T-helper 1 cell (primary cell): ENCODE data around the gene SMARCC1.

Experiments used
- DNase-seq, 5 donors: peaks; one replicate each; pipeline ENCODE4 v3.0.0-alpha.2; 2012 to 2020

Gene SMARCC1

DNA sequence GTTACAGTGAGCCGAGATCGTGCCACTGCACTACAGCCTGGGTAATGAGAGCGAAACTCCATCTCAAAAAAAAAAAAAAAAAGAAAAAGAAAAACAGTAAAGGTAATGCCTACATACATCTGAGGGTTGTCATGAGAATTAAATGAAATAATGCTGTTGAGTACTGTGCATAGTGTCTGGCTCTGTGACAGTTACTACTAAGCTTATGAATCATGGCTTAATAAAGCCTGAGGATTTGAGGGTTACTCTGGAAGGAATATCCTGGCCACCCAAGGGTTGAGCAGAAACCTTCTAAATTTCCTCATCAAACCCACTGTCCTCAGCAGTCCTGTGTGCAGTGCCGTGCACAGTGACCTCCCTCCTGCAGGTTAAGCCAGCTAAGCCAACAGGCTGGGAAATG, 241.4 kb downstream of the SMARCC1 start:
- no peak for DNase-seq

DNA sequence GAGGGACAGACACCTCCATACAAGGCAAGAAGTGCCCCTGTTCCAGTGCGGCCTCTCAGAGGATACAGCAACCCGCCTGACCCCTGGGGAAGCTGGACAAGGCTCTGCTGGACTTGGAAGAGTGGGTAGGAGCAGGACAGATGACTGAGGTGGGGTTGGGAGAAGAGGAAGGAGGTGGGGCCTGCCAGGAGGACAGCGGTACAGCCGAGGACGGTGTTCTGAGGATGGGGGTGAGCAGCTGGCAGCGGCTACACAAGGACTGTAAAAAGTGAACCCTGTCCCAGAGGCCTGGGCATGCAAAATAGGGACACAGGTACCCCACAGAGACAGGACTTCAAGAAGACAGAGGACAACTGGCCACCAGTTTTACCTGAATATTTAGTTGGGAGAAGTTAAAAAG, 244.7 kb downstream of the SMARCC1 start:
- no peak for DNase-seq

DNA sequence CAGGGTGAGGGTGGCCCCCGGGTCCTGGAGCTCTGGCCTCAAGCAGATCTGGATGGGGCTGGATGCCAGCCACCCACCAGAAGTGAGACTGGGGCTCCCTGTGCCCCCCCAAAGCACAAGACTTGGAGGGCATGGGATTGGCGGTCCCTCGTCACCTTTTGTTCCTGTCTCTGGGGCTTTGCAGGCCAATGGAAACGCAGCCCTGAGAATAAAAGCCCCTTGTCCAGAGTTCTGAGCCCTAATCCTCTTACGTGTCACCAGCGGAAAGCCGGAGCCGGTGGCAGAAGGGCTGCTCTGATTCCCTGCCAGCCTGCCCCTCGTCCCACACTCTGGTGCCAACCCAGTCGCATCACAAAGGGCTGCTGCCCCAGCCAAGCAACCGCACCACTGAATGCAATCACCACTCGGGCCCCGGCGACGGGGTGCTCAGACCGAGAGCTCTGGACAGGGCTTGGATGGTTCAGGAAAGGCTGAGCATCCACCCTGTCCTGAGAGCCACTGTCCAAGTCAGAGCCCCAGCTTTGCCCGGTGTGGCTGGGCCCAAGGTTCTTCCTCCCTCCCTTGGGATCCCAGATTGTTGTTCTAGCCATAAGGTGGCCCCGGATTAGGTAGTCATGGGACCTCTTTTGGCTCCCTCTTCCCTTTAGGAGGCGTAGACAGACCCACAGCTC, 245.3 kb downstream of the SMARCC1 start:
- DNase-seq, result no peak
